Loucy (cell line): ENCODE results near the gene TSPAN32.

ENCODE experiments used
- CTCF ChIP-seq: fragments of 200-600 bp; sonication (generic); conservative IDR thresholded peaks from 2 replicates; pipeline ENCODE4 v1.5.1; 2014; ENCODE audit warnings: mild to moderate bottlenecking, antibody characterized with exemption, low read length
- EZH2phosphoT487 ChIP-seq: fragments of 200-600 bp; IDR thresholded peaks from 2 replicates; pipeline ENCODE4 v1.6.1; 2018; ENCODE audit warnings: antibody characterized with exemption, mild to moderate bottlenecking, moderate library complexity, borderline replicate concordance

GRCh38 chr11:2301631-2302305, at the start of gene TSPAN32, which contains the start of gene C11orf21:
- TF ChIP-seq CTCF (no peak), EZH2phosphoT487 (no peak)
